ENCODE results near the gene SAMD5.

DNA sequence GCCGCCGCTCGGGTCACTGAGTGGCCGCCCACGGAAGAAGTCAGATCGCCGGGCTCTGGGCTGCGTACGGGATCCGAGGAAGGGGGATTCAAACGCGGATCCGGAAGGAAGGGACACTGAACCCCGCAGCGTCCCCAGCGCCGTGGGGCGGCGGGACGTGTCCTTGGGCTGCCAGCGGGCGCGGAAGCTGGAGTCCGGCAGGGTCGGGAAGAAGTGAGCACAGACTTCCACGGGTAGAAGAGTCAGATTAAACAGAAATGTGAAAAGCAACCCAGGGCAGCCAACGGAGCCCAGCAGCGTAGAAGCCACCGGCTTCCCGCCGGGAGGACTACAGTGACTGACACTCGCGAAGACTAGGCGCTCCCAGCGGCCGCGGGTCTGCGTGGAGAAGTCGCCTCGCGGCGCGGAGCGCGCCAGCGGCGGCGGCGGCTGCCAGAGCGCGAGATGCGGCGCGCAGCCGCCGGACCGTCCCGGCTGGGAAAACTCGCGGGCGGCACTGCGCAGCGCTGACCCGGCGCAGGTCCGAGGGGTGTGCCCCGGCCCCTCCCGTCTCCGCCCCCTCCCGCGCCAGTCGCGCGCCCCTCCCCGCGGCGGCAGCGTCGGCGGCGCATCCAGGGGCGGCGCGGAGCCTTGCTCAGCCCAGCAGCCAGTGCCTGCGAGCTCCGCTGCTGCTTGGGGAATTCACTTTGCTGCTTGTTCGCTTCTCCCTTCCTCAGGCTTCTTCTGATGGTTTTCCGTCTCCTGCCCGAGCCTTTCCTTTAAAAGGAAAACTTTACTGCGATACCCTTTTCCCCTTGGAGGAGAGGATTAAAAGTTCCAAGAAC lies at the start of gene SAMD5:
- TF ChIP-seq, protein P1, sequence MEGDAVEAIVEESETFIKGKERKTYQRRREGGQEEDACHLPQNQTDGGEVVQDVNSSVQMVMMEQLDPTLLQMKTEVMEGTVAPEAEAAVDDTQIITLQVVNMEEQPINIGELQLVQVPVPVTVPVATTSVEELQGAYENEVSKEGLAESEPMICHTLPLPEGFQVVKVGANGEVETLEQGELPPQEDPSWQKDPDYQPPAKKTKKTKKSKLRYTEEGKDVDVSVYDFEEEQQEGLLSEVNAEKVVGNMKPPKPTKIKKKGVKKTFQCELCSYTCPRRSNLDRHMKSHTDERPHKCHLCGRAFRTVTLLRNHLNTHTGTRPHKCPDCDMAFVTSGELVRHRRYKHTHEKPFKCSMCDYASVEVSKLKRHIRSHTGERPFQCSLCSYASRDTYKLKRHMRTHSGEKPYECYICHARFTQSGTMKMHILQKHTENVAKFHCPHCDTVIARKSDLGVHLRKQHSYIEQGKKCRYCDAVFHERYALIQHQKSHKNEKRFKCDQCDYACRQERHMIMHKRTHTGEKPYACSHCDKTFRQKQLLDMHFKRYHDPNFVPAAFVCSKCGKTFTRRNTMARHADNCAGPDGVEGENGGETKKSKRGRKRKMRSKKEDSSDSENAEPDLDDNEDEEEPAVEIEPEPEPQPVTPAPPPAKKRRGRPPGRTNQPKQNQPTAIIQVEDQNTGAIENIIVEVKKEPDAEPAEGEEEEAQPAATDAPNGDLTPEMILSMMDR (IDR thresholded peaks at IDR 0.05), result no peak
- no peak for TF ChIP-seq REST (IDR thresholded peaks at IDR 0.05; ENCODE audit: insufficient read depth in 1 of 2, low read depth in 2 of 2, low read length in 1 of 2)

Data from Panc1 (cell line).